ENCODE results near the gene NSF.

The NSF gene

GRCh38 chr17:46722662-46723285 lies 132.3 kb downstream of the NSF start:
- Histone ChIP-seq H3K9me3 (ENCODE audit: control insufficient read depth, insufficient read depth, low read length) (no peaks in the 10 kb centered on the region), H3K9ac (ENCODE audit: low read depth, low read length) (no peak overlapping the region), H3K4me3 (ENCODE audit: low read depth, low read length) (no peak overlapping the region), H3K27me3 (ENCODE audit: control insufficient read depth, insufficient read depth, low read length) (no peaks in the 10 kb centered on the region), H3K4me1 (ENCODE audit: control insufficient read depth, insufficient read depth, low read length) (no peaks in the 10 kb centered on the region), H3K36me3 (ENCODE audit: control insufficient read depth, insufficient read depth, low read length) (no peaks in the 10 kb centered on the region), H3K27ac (ENCODE audit: low read depth, low read length) (no peak overlapping the region)

- Histone ChIP-seq H3K4me1 (ENCODE audit: control insufficient read depth, insufficient read depth, low read length) (peaks cover 3% of the 10 kb centered on the region), H3K36me3 (ENCODE audit: control insufficient read depth, insufficient read depth, low read length) (no peaks in the 10 kb centered on the region), H3K27ac (ENCODE audit: low read depth, low read length) (no peak overlapping the region), H3K4me3 (ENCODE audit: low read depth, low read length) (no peak overlapping the region), H3K9me3 (ENCODE audit: control insufficient read depth, insufficient read depth, low read length) (no peaks in the 10 kb centered on the region), H3K9ac (ENCODE audit: low read depth, low read length) (no peak overlapping the region), H3K27me3 (ENCODE audit: control insufficient read depth, insufficient read depth, low read length) (no peaks in the 10 kb centered on the region)
Observed at GRCh38 chr17:46726206-46726605, 135.7 kb downstream of the NSF start.

GRCh38 chr17:46727572-46728348 lies 137.3 kb downstream of the NSF start:
- Histone ChIP-seq H3K4me1 (ENCODE audit: control insufficient read depth, insufficient read depth, low read length) (peaks cover 18% of the 10 kb centered on the region), H3K27ac (ENCODE audit: low read depth, low read length) (peak overlapping the region; percentile 16), H3K9ac (ENCODE audit: low read depth, low read length) (no peak overlapping the region), H3K4me3 (ENCODE audit: low read depth, low read length) (no peak overlapping the region), H3K36me3 (ENCODE audit: control insufficient read depth, insufficient read depth, low read length) (no peaks in the 10 kb centered on the region), H3K27me3 (ENCODE audit: control insufficient read depth, insufficient read depth, low read length) (no peaks in the 10 kb centered on the region), H3K9me3 (ENCODE audit: control insufficient read depth, insufficient read depth, low read length) (no peaks in the 10 kb centered on the region)

- H3K27me3 ChIP-seq (ENCODE audit: control insufficient read depth, insufficient read depth, low read length): no peaks in the 10 kb centered on the region
- no peak overlapping the region for H3K4me3 ChIP-seq (ENCODE audit: low read depth, low read length)
- no peak overlapping the region for H3K27ac ChIP-seq (ENCODE audit: low read depth, low read length)
- no peaks in the 10 kb centered on the region for H3K9me3 ChIP-seq (ENCODE audit: control insufficient read depth, insufficient read depth, low read length)
- H3K9ac ChIP-seq (ENCODE audit: low read depth, low read length): no peak overlapping the region
- no peaks in the 10 kb centered on the region for H3K36me3 ChIP-seq (ENCODE audit: control insufficient read depth, insufficient read depth, low read length)
- peaks cover 26% of the 10 kb centered on the region for H3K4me1 ChIP-seq (ENCODE audit: control insufficient read depth, insufficient read depth, low read length)
Observed at GRCh38 chr17:46730026-46730425, 139.6 kb downstream of the NSF start.

GRCh38 chr17:46730679-46731078 lies 140.2 kb downstream of the NSF start:
- H3K9me3 ChIP-seq (ENCODE audit: control insufficient read depth, insufficient read depth, low read length): no peaks in the 10 kb centered on the region
- no peak overlapping the region for H3K9ac ChIP-seq (ENCODE audit: low read depth, low read length)
- H3K36me3 ChIP-seq (ENCODE audit: control insufficient read depth, insufficient read depth, low read length): no peaks in the 10 kb centered on the region
- H3K27me3 ChIP-seq (ENCODE audit: control insufficient read depth, insufficient read depth, low read length): no peaks in the 10 kb centered on the region
- H3K4me3 ChIP-seq (ENCODE audit: low read depth, low read length): no peak overlapping the region
- peaks cover 26% of the 10 kb centered on the region for H3K4me1 ChIP-seq (ENCODE audit: control insufficient read depth, insufficient read depth, low read length)
- no peak overlapping the region for H3K27ac ChIP-seq (ENCODE audit: low read depth, low read length)

GRCh38 chr17:46732160-46732559 lies 141.7 kb downstream of the NSF start:
- no peaks in the 10 kb centered on the region for H3K27me3 ChIP-seq (ENCODE audit: control insufficient read depth, insufficient read depth, low read length)
- peaks cover 26% of the 10 kb centered on the region for H3K4me1 ChIP-seq (ENCODE audit: control insufficient read depth, insufficient read depth, low read length)
- no peaks in the 10 kb centered on the region for H3K9me3 ChIP-seq (ENCODE audit: control insufficient read depth, insufficient read depth, low read length)
- H3K4me3 ChIP-seq (ENCODE audit: low read depth, low read length): peak overlapping the region; percentile 18; the same call in 1 of the 2 replicates
- 0 out of 2 replicates have a peak, but pooled peaks cover 2% of the 10 kb centered on the region for H3K36me3 ChIP-seq (ENCODE audit: control insufficient read depth, insufficient read depth, low read length)
- no peak overlapping the region for H3K9ac ChIP-seq (ENCODE audit: low read depth, low read length)
- peak overlapping the region; percentile 92 for H3K27ac ChIP-seq (ENCODE audit: low read depth, low read length)

- no peak overlapping the region for H3K9ac ChIP-seq (ENCODE audit: low read depth, low read length)
- 0 out of 2 replicates have a peak, but pooled peaks cover 2% of the 10 kb centered on the region for H3K36me3 ChIP-seq (ENCODE audit: control insufficient read depth, insufficient read depth, low read length)
- peak overlapping the region; percentile 18; the same call in 1 of the 2 replicates for H3K4me3 ChIP-seq (ENCODE audit: low read depth, low read length)
- no peaks in the 10 kb centered on the region for H3K27me3 ChIP-seq (ENCODE audit: control insufficient read depth, insufficient read depth, low read length)
- H3K9me3 ChIP-seq (ENCODE audit: control insufficient read depth, insufficient read depth, low read length): no peaks in the 10 kb centered on the region
- peaks cover 26% of the 10 kb centered on the region for H3K4me1 ChIP-seq (ENCODE audit: control insufficient read depth, insufficient read depth, low read length)
- H3K27ac ChIP-seq (ENCODE audit: low read depth, low read length): peak overlapping the region; percentile 92
Observed at GRCh38 chr17:46732754-46733398, 142.4 kb downstream of the NSF start.

- Histone ChIP-seq H3K9me3 (ENCODE audit: control insufficient read depth, insufficient read depth, low read length) (no peaks in the 10 kb centered on the region), H3K4me1 (ENCODE audit: control insufficient read depth, insufficient read depth, low read length) (peaks cover 23% of the 10 kb centered on the region), H3K27me3 (ENCODE audit: control insufficient read depth, insufficient read depth, low read length) (no peaks in the 10 kb centered on the region), H3K4me3 (ENCODE audit: low read depth, low read length) (no peak overlapping the region), H3K9ac (ENCODE audit: low read depth, low read length) (no peak overlapping the region), H3K27ac (ENCODE audit: low read depth, low read length) (peak overlapping the region; percentile 92), H3K36me3 (ENCODE audit: control insufficient read depth, insufficient read depth, low read length) (0 out of 2 replicates have a peak, but pooled peaks cover 2% of the 10 kb centered on the region)
Observed at GRCh38 chr17:46733837-46734475, 143.5 kb downstream of the NSF start.

- H3K27ac ChIP-seq (ENCODE audit: low read depth, low read length): no peak overlapping the region
- H3K36me3 ChIP-seq (ENCODE audit: control insufficient read depth, insufficient read depth, low read length): 0 out of 2 replicates have a peak, but pooled peaks cover 2% of the 10 kb centered on the region
- H3K9me3 ChIP-seq (ENCODE audit: control insufficient read depth, insufficient read depth, low read length): no peaks in the 10 kb centered on the region
- H3K4me1 ChIP-seq (ENCODE audit: control insufficient read depth, insufficient read depth, low read length): peaks cover 23% of the 10 kb centered on the region
- H3K9ac ChIP-seq (ENCODE audit: low read depth, low read length): no peak overlapping the region
- H3K27me3 ChIP-seq (ENCODE audit: control insufficient read depth, insufficient read depth, low read length): no peaks in the 10 kb centered on the region
- no peak overlapping the region for H3K4me3 ChIP-seq (ENCODE audit: low read depth, low read length)
Observed at GRCh38 chr17:46736100-46736499, 145.6 kb downstream of the NSF start.

GRCh38 chr17:46737326-46737725 lies 146.9 kb downstream of the NSF start:
- peaks cover 12% of the 10 kb centered on the region for H3K4me1 ChIP-seq (ENCODE audit: control insufficient read depth, insufficient read depth, low read length)
- H3K36me3 ChIP-seq (ENCODE audit: control insufficient read depth, insufficient read depth, low read length): 0 out of 2 replicates have a peak, but pooled peaks cover 2% of the 10 kb centered on the region
- no peak overlapping the region for H3K9ac ChIP-seq (ENCODE audit: low read depth, low read length)
- no peak overlapping the region for H3K27ac ChIP-seq (ENCODE audit: low read depth, low read length)
- no peak overlapping the region for H3K4me3 ChIP-seq (ENCODE audit: low read depth, low read length)
- H3K9me3 ChIP-seq (ENCODE audit: control insufficient read depth, insufficient read depth, low read length): no peaks in the 10 kb centered on the region
- no peaks in the 10 kb centered on the region for H3K27me3 ChIP-seq (ENCODE audit: control insufficient read depth, insufficient read depth, low read length)

Measured in HUES48 (cell line).